Keratinocyte (primary cell): ENCODE data around the gene SEPTIN10. TPM values are rescaled to one million over a fixed set of nuclear protein-coding genes. Genes with fewer than 3 reads are reported as not detected.

Experiments
- DNase-seq: peaks from one replicate; pipeline ENCODE4 v3.0.0-alpha.2; 2011; ENCODE audit warnings: low read depth, missing footprints, low spot score
- FAIRE-seq: peaks from 2 replicates; lab custom pipeline; 2011; peaks lifted over from hg19 to GRCh38; lab: Jason Lieb, UNC
- H2AFZ ChIP-seq: 2 replicates; pipeline ENCODE4 v1.6.0; 2012; ENCODE audit warnings: low read length, control low read depth, inconsistent platforms; ENCODE audit not compliant: control insufficient read depth
- H3K27ac ChIP-seq: 2 replicates; pipeline ENCODE4 v1.5.1; 2011; ENCODE audit warnings: low read length; ENCODE audit not compliant: control insufficient read depth, insufficient read depth
- H3K27me3 ChIP-seq: 3 replicates; pipeline ENCODE4 v1.6.0; 2011; ENCODE audit warnings: low read length; ENCODE audit not compliant: control insufficient read depth, insufficient read depth; ENCODE audit errors: extremely low read depth
- H3K36me3 ChIP-seq, 2 experiments: 2 replicates in 1 of 2; 3 replicates in 1 of 2; pipeline ENCODE4 v1.5.1; 2011; ENCODE audit warnings: low read length in 2 of 2, mild to moderate bottlenecking in 1 of 2; ENCODE audit not compliant: control insufficient read depth in 2 of 2, insufficient read depth in 2 of 2; ENCODE audit errors: extremely low read depth in 1 of 2
- H3K4me1 ChIP-seq: 3 replicates; pipeline ENCODE4 v1.5.1; 2011; ENCODE audit warnings: low read length; ENCODE audit not compliant: control insufficient read depth, insufficient read depth; ENCODE audit errors: extremely low read depth
- H3K4me2 ChIP-seq: 3 replicates; pipeline ENCODE4 v1.6.0; 2011; ENCODE audit warnings: low read depth, low read length; ENCODE audit not compliant: control insufficient read depth, insufficient read depth; ENCODE audit errors: extremely low read depth
- H3K4me3 ChIP-seq, 3 experiments: fragments of 200-600 bp in 1 of 3; sonication (generic) in 1 of 3; 2 replicates in 2 of 3; 3 replicates in 1 of 3; pipeline ENCODE4 v1.5.1; 2011 to 2016; ENCODE audit warnings: low read length in 3 of 3, mild to moderate bottlenecking in 3 of 3, control low read depth in 2 of 3, inconsistent platforms in 1 of 3, low read depth in 1 of 3, mixed read lengths in 1 of 3, mixed run types in 1 of 3, moderate library complexity in 1 of 3; ENCODE audit not compliant: control insufficient read depth in 2 of 3, insufficient read depth in 2 of 3; ENCODE audit errors: extremely low read depth in 1 of 3
- H3K79me2 ChIP-seq: 2 replicates; pipeline ENCODE4 v1.6.0; 2012; ENCODE audit warnings: low read length; ENCODE audit not compliant: control insufficient read depth, insufficient read depth
- H3K9ac ChIP-seq: 3 replicates; pipeline ENCODE4 v1.6.0; 2011; ENCODE audit warnings: low read length; ENCODE audit not compliant: control insufficient read depth, insufficient read depth; ENCODE audit errors: extremely low read depth
- H3K9me1 ChIP-seq: 3 replicates; pipeline ENCODE4 v1.6.0; 2011; ENCODE audit warnings: low read length; ENCODE audit not compliant: control insufficient read depth, insufficient read depth; ENCODE audit errors: extremely low read depth
- H3K9me3 ChIP-seq: 2 replicates; pipeline ENCODE4 v1.5.1; 2012; ENCODE audit warnings: low read depth, low read length; ENCODE audit not compliant: control insufficient read depth
- H4K20me1 ChIP-seq: 3 replicates; pipeline ENCODE4 v1.6.0; 2011; ENCODE audit warnings: low read length; ENCODE audit not compliant: control insufficient read depth, insufficient read depth; ENCODE audit errors: extremely low read depth
- CTCF ChIP-seq, 3 experiments: IDR thresholded peaks in 1 of 3; conservative IDR thresholded peaks in 1 of 3; optimal IDR thresholded peaks in 1 of 3; 2 replicates in 2 of 3; 3 replicates in 1 of 3; pipeline versions ENCODE3 to v1.5.1; 2011; ENCODE audit warnings: low read length in 3 of 3, mild to moderate bottlenecking in 3 of 3, moderate library complexity in 2 of 3, control low read depth in 1 of 3, inconsistent platforms in 1 of 3; ENCODE audit not compliant: insufficient read depth in 2 of 3; ENCODE audit errors: extremely low read depth in 1 of 3
- EZH2 ChIP-seq: IDR thresholded peaks from one replicate; pipeline ENCODE4 v1.6.1; 2012; ENCODE audit warnings: inconsistent platforms, mild to moderate bottlenecking, low read length, moderate library complexity
- dilution Hi-C: fragments of 300-500 bp; cut with MboI; formaldehyde crosslinking; loops from one replicate; pipeline ENCODE4 v1.7.0; 2020; ENCODE audit warnings: low sequenced_read_pairs; ENCODE audit not compliant: extremely low pct_ligation_motif_present
- polyA plus RNA-seq, 5 experiments: library from polyadenylated mRNA; depleted of rRNA in 3 of 5; stranded (reverse) in 3 of 5; stranded (forward) in 1 of 5; unstranded in 1 of 5; fragments of >200 nt; gene quantifications; 1 replicate in 1 of 5; 2 replicates in 3 of 5; 3 replicates in 1 of 5; pipeline versions ENCODE4 v1.2.1 to v1.2.3, GENCODE V29; 2011 to 2012; ENCODE audit warnings: missing spikeins in 2 of 5, low read depth in 1 of 5, low replicate concordance in 1 of 5

Gene SEPTIN10
- polyA plus RNA-seq, 1 donor (not counting 4 experiments of a cell fraction or from before 2014, with no cell fraction given), result 72.6 TPM

- FAIRE-seq, result peak; percentile 82
- peak overlapping the region; percentile 74 for H3K9ac ChIP-seq
- H3K4me2 ChIP-seq, result peak overlapping the region; percentile 98
- peak overlapping the region in 2 of 3 experiments; percentile 67 to 71 for H3K4me3 ChIP-seq
- no peaks in the 10 kb centered on the region for H3K9me1 ChIP-seq
- dilution Hi-C loops, result no loop called here
- DNase-seq, result no peak
- H3K27me3 ChIP-seq, result no peaks in the 10 kb centered on the region
- H3K79me2 ChIP-seq, result peaks cover 79% of the 10 kb centered on the region
- no peaks in the 10 kb centered on the region for H3K9me3 ChIP-seq
- H3K4me1 ChIP-seq, result peaks cover 59% of the 10 kb centered on the region
- no peaks in the 10 kb centered on the region for H4K20me1 ChIP-seq
- TF ChIP-seq CTCF (optimal IDR thresholded peaks at IDR 0.05 in 1 of 3, IDR thresholded peaks at IDR 0.05 in 1 of 3, conservative IDR thresholded peaks at IDR 0.05 in 1 of 3; ENCODE audit: extremely low read depth in 1 of 3, insufficient read depth in 2 of 3, low read length in 3 of 3), result no peak
- TF ChIP-seq EZH2, result no peak
- H3K36me3 ChIP-seq, result no peaks in the 10 kb centered on the region
- peak overlapping the region; percentile 84 for H3K27ac ChIP-seq
- H2AFZ ChIP-seq, result peak overlapping the region; percentile 42
These were observed 4.3 kb downstream of the SEPTIN10 start for GRCh38 chr2:109609352-109610024.

- no peaks in the 10 kb centered on the region for H4K20me1 ChIP-seq
- H3K27me3 ChIP-seq, result no peaks in the 10 kb centered on the region
- no peak for DNase-seq
- no peaks in the 10 kb centered on the region for H3K9me3 ChIP-seq
- peak; percentile 36 for FAIRE-seq
- peaks cover 80% of the 10 kb centered on the region for H3K79me2 ChIP-seq
- peak overlapping the region; percentile 98 for H3K4me2 ChIP-seq
- no peaks in the 10 kb centered on the region for H3K36me3 ChIP-seq
- H3K4me3 ChIP-seq, result peak overlapping the region in 1 of 3 experiments; percentile 39
- no peak for TF ChIP-seq CTCF (optimal IDR thresholded peaks at IDR 0.05 in 1 of 3, IDR thresholded peaks at IDR 0.05 in 1 of 3, conservative IDR thresholded peaks at IDR 0.05 in 1 of 3; ENCODE audit: extremely low read depth in 1 of 3, insufficient read depth in 2 of 3, low read length in 3 of 3)
- TF ChIP-seq EZH2, result no peak
- H3K4me1 ChIP-seq, result peaks cover 60% of the 10 kb centered on the region
- H3K27ac ChIP-seq, result peak overlapping the region; percentile 84
- no peak overlapping the region for H2AFZ ChIP-seq
- H3K9me1 ChIP-seq, result no peaks in the 10 kb centered on the region
- H3K9ac ChIP-seq, result peak overlapping the region; percentile 36
- dilution Hi-C loops, result no loop called here
These were observed 6.0 kb downstream of the SEPTIN10 start for GRCh38 chr2:109607766-109608165.
